Lower leg skin (tissue), 3 donors: Measurements from ENCODE around the gene MTCH1.

Source experiments
- POLR2A ChIP-seq, 2 donors: fragments of 450-650 bp; IDR thresholded peaks; one replicate each; pipeline ENCODE4 v1.6.1; 2016 to 2017; ENCODE audit warnings: antibody characterized with exemption in 2 of 2, mild to moderate bottlenecking in 1 of 2, moderate library complexity in 1 of 2
- TF ChIP-seq, protein P1 (sequence below), 3 donors: fragments of 450-650 bp; IDR thresholded peaks; one replicate each; pipeline ENCODE4 v1.5.1; 2016; ENCODE audit warnings: antibody characterized with exemption in 3 of 3, mild to moderate bottlenecking in 3 of 3, moderate library complexity in 2 of 3

DNA sequence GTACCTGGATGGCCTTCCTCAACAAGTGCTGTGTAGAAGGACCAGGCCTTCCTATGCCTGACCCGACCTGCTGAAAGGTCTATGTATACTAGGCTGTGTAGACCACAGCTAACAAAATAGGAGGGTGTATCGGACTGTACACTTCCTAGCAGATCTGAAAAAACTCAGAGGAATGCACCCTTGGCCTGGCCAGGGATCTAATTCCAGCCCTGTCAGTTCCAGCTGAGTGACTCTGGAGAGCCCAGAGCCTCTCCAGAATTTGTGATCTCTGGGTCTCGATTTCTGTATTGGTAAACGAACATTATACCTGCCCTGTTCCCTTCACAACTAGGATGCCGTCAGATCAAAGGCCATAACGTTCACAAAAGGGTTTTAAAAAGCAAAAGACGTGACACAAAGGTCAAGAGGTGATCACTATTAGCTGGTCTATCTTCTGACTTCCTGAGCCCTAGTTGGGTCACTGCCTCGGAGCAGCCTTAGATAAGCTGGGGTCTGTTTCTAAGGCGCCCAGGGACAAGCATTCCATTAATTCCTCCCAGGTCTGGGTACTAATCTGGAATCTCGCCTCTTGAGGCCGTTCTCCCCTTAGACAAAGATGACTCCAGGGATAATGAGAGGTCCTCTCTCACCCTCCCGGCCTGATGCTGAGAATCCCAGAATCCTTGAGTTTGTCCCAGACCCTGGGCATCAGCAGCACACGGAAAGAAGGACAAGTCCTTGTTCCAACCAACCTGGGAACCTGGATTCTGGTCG lies 13.9 kb downstream of the MTCH1 start:
- TF ChIP-seq POLR2A (IDR thresholded peaks at IDR 0.05) = no peak
- TF ChIP-seq, protein P1, sequence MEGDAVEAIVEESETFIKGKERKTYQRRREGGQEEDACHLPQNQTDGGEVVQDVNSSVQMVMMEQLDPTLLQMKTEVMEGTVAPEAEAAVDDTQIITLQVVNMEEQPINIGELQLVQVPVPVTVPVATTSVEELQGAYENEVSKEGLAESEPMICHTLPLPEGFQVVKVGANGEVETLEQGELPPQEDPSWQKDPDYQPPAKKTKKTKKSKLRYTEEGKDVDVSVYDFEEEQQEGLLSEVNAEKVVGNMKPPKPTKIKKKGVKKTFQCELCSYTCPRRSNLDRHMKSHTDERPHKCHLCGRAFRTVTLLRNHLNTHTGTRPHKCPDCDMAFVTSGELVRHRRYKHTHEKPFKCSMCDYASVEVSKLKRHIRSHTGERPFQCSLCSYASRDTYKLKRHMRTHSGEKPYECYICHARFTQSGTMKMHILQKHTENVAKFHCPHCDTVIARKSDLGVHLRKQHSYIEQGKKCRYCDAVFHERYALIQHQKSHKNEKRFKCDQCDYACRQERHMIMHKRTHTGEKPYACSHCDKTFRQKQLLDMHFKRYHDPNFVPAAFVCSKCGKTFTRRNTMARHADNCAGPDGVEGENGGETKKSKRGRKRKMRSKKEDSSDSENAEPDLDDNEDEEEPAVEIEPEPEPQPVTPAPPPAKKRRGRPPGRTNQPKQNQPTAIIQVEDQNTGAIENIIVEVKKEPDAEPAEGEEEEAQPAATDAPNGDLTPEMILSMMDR (IDR thresholded peaks at IDR 0.05) = no peak
